SU-DHL-6 (cell line): ENCODE results near the gene BFSP1.

Experiments
- H2AFZ ChIP-seq: fragments of 200-600 bp; sonication (generic); 2 replicates; pipeline ENCODE4 v1.6.1; 2014; ENCODE audit warnings: low read depth, mild to moderate bottlenecking, moderate library complexity, mixed read lengths, antibody characterized with exemption, low read length; ENCODE audit not compliant: severe bottlenecking
- H3F3A ChIP-seq: fragments of 200-600 bp; shearing (Covaris generic); 2 replicates; pipeline ENCODE4 v1.6.0; 2016; ENCODE audit warnings: antibody characterized with exemption, mild to moderate bottlenecking; ENCODE audit not compliant: insufficient read depth
- H3K27ac ChIP-seq: fragments of 200-600 bp; sonication (generic); 2 replicates; pipeline ENCODE4 v1.5.1; 2016; ENCODE audit warnings: low read depth, mild to moderate bottlenecking, low read length, moderate library complexity, mixed read lengths
- H3K27me3 ChIP-seq: fragments of 200-600 bp; sonication (generic), shearing (Covaris generic); 2 replicates; pipeline ENCODE4 v1.6.0; 2014; ENCODE audit warnings: mild to moderate bottlenecking, low read length
- H3K36me3 ChIP-seq: fragments of 200-600 bp; sonication (generic); 2 replicates; pipeline ENCODE4 v1.6.1; 2014; ENCODE audit warnings: mild to moderate bottlenecking, low read length, mixed read lengths
- H3K4me2 ChIP-seq: fragments of 300-600, 200-600 bp; shearing (Covaris generic), sonication (generic); 2 replicates; pipeline ENCODE4 v1.6.0; 2014; ENCODE audit warnings: low read length, low read depth, mild to moderate bottlenecking; ENCODE audit not compliant: poor library complexity, severe bottlenecking
- H3K4me3 ChIP-seq: fragments of 200-600 bp; sonication (generic); 2 replicates; pipeline ENCODE4 v1.5.1; 2014; ENCODE audit warnings: antibody characterized with exemption, low read length, mild to moderate bottlenecking, mixed read lengths; ENCODE audit not compliant: insufficient read depth, poor library complexity, severe bottlenecking
- H3K79me2 ChIP-seq: fragments of 200-600 bp; sonication (generic); 2 replicates; pipeline ENCODE4 v1.6.1; 2014; ENCODE audit warnings: mild to moderate bottlenecking, low read length, moderate library complexity; ENCODE audit not compliant: insufficient read depth
- H3K9ac ChIP-seq: fragments of 200-600 bp; sonication (generic); 2 replicates; pipeline ENCODE4 v1.7.0; 2014; ENCODE audit warnings: mild to moderate bottlenecking, low read length
- H3K9me2 ChIP-seq: fragments of 200-600 bp; sonication (generic); replicated peaks from 2 replicates; pipeline ENCODE4 v1.6.1; 2014; ENCODE audit warnings: low read length; ENCODE audit not compliant: insufficient read depth
- H3K9me3 ChIP-seq: fragments of 200-600 bp; sonication (generic); 2 replicates; pipeline ENCODE4 v1.6.1; 2014; ENCODE audit warnings: low read length, mixed read lengths; ENCODE audit not compliant: insufficient read depth
- H4K20me1 ChIP-seq: fragments of 200-600 bp; sonication (generic); 2 replicates; pipeline ENCODE4 v1.6.1; 2014; ENCODE audit warnings: low read depth, mild to moderate bottlenecking, antibody characterized with exemption, low read length, moderate library complexity, mixed read lengths
- CTCF ChIP-seq: fragments of 200-600 bp; sonication (generic); IDR thresholded peaks from one replicate; pipeline ENCODE4 v1.5.1; 2017; ENCODE audit warnings: antibody characterized with exemption, mild to moderate bottlenecking, low read length, moderate library complexity; ENCODE audit not compliant: insufficient read depth, poor library complexity, severe bottlenecking
- EZH2phosphoT487 ChIP-seq: fragments of 200-600 bp; sonication (generic), shearing (Covaris generic); conservative IDR thresholded peaks from 2 replicates; pipeline ENCODE4 v1.6.1; 2018; ENCODE audit warnings: mild to moderate bottlenecking, antibody characterized with exemption, low read length, moderate library complexity, mixed read lengths

Gene BFSP1

GRCh38 chr20:17545127-17545526 lies 13.9 kb upstream of the BFSP1 start:
- no peak for TF ChIP-seq CTCF
- TF ChIP-seq EZH2phosphoT487 = no peak
- H3K4me3 ChIP-seq = no peak overlapping the region
- no peak overlapping the region for H3K4me2 ChIP-seq
- H3K27me3 ChIP-seq = no peaks in the 10 kb centered on the region
- no peak overlapping the region for H3K27ac ChIP-seq
- H3K36me3 ChIP-seq = no peaks in the 10 kb centered on the region
- H2AFZ ChIP-seq = no peak overlapping the region
- no peaks in the 10 kb centered on the region for H3K9me3 ChIP-seq
- H3K9ac ChIP-seq = no peak overlapping the region
- no peaks in the 10 kb centered on the region for H3K9me2 ChIP-seq
- H3F3A ChIP-seq = no peaks in the 10 kb centered on the region
- no peaks in the 10 kb centered on the region for H3K79me2 ChIP-seq
- H4K20me1 ChIP-seq = no peaks in the 10 kb centered on the region

GRCh38 chr20:17543531-17544131 lies 12.5 kb upstream of the BFSP1 start:
- Histone ChIP-seq H3K36me3 (no peaks in the 10 kb centered on the region), H3K4me3 (no peak overlapping the region), H3K4me2 (no peak overlapping the region), H3K9ac (no peak overlapping the region), H3K9me3 (no peaks in the 10 kb centered on the region), H2AFZ (no peak overlapping the region), H3K27ac (no peak overlapping the region), H3K9me2 (no peaks in the 10 kb centered on the region), H3F3A (no peaks in the 10 kb centered on the region), H4K20me1 (no peaks in the 10 kb centered on the region), H3K79me2 (no peaks in the 10 kb centered on the region), H3K27me3 (no peaks in the 10 kb centered on the region)
- TF ChIP-seq CTCF = no peak
- no peak for TF ChIP-seq EZH2phosphoT487

- no peaks in the 10 kb centered on the region for H3K9me3 ChIP-seq
- H3K9me2 ChIP-seq = no peaks in the 10 kb centered on the region
- no peaks in the 10 kb centered on the region for H3K79me2 ChIP-seq
- H3K36me3 ChIP-seq = no peaks in the 10 kb centered on the region
- no peak overlapping the region for H3K27ac ChIP-seq
- no peak for TF ChIP-seq CTCF
- no peak for TF ChIP-seq EZH2phosphoT487
- no peaks in the 10 kb centered on the region for H3F3A ChIP-seq
- H3K4me3 ChIP-seq = no peak overlapping the region
- no peak overlapping the region for H2AFZ ChIP-seq
- no peaks in the 10 kb centered on the region for H4K20me1 ChIP-seq
- H3K4me2 ChIP-seq = no peak overlapping the region
- no peak overlapping the region for H3K9ac ChIP-seq
- no peaks in the 10 kb centered on the region for H3K27me3 ChIP-seq
These were observed 11.8 kb upstream of the BFSP1 start for GRCh38 chr20:17542993-17543412.
